22Rv1 (cell line): ENCODE data around the gene ENPP1.

Experiments
- H3K27ac ChIP-seq: fragments of 450-650 bp; 2 replicates; pipeline ENCODE4 v1.5.1; 2017
- ZFX ChIP-seq: fragments of 450-650 bp; IDR thresholded peaks from 2 replicates; pipeline ENCODE4 v1.6.1; 2017; ENCODE audit warnings: antibody characterized with exemption, borderline replicate concordance
- TF ChIP-seq, protein P1 (sequence below): fragments of 450-650 bp; IDR thresholded peaks from 2 replicates; pipeline ENCODE4 v1.5.1; 2017; ENCODE audit warnings: mild to moderate bottlenecking

Gene ENPP1

GRCh38 chr6:131840936-131841583, 33.2 kb downstream of the ENPP1 start:
- no peak overlapping the region for H3K27ac ChIP-seq
- TF ChIP-seq, protein P1, sequence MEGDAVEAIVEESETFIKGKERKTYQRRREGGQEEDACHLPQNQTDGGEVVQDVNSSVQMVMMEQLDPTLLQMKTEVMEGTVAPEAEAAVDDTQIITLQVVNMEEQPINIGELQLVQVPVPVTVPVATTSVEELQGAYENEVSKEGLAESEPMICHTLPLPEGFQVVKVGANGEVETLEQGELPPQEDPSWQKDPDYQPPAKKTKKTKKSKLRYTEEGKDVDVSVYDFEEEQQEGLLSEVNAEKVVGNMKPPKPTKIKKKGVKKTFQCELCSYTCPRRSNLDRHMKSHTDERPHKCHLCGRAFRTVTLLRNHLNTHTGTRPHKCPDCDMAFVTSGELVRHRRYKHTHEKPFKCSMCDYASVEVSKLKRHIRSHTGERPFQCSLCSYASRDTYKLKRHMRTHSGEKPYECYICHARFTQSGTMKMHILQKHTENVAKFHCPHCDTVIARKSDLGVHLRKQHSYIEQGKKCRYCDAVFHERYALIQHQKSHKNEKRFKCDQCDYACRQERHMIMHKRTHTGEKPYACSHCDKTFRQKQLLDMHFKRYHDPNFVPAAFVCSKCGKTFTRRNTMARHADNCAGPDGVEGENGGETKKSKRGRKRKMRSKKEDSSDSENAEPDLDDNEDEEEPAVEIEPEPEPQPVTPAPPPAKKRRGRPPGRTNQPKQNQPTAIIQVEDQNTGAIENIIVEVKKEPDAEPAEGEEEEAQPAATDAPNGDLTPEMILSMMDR: no peak
- no peak for TF ChIP-seq ZFX

DNA sequence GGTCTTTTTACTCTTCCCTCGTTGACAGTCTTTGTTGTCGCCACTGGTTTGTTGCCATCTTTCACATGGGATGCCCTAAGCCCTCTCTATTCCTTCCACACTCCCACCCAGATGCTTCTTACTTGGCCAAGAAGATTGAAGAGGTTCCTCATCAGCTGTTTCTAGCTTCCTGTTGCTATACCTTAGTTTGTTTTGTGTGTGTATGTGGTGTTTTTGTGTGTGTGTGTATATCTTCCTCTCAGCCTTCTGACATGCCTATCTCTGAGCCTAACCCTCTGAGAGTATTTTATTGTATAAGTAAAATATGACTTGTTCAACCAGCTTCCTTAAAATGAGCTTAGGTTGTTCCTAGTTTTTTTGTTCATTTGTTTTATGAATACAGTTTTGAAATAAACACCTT, 35.9 kb downstream of the ENPP1 start:
- no peak overlapping the region for H3K27ac ChIP-seq
- TF ChIP-seq, protein P1: no peak
- no peak for TF ChIP-seq ZFX

- TF ChIP-seq, protein P1: no peak
- TF ChIP-seq ZFX: no peak
- H3K27ac ChIP-seq: no peak overlapping the region
Observed at GRCh38 chr6:131844243-131844841, 36.5 kb downstream of the ENPP1 start.

DNA sequence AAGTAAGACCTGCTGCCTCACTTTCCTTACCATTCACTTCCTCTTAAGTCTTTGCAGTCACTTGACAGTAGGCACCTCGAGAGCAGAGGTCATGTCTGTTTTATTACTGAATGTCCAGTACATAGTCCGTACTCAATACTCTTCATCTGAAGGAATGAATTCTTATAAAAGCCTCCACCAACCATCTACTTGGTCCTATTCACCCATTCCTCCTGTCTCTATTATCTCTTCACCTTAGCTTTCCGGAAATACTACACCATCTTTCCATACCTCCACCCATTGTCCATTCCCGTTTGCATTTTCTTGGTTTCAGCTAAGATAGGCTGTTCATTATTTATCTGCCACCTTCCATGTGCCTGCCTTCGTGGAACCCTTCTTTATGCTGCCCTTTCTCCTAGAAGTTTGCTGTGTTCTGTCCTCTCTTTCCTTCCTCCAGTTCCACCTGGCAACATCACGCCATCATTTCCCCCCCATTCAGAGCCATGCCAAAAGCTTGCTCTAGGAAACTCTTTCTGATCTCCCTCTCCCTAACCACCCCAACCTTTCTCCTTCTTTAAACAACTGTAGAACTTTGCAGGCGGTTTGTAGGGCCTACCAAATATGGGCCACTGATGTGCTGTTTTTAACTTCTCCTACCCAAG, 38.3 kb downstream of the ENPP1 start:
- H3K27ac ChIP-seq: no peak overlapping the region
- no peak for TF ChIP-seq ZFX
- TF ChIP-seq, protein P1: no peak

DNA sequence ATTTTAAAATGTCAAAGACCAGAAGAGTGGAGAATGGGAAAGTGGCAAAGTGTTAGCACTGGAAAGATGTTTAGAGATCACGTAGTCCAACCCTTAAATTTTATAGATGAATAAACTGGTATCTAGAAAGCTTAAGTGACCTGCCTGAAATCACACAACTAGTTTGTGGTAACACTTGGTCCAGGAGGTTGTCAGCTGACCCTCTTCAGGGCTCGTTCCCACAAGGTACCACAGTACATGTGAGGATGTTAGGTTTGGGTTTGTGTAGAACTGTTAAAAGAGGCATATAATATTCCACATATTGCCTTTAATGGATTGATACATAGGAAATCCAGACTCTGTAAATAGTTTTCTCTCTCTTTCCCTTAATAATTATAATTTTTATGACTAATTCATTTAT, 39.1 kb downstream of the ENPP1 start:
- TF ChIP-seq, protein P1: no peak
- TF ChIP-seq ZFX: no peak

GRCh38 chr6:131849799-131850198, 42.0 kb downstream of the ENPP1 start:
- no peak for TF ChIP-seq ZFX
- TF ChIP-seq, protein P1: no peak
- H3K27ac ChIP-seq: no peak overlapping the region

More for the DNA sequence above, 39.1 kb downstream of the ENPP1 start:
- H3K27ac ChIP-seq: no peak overlapping the region
